Right renal cortex interstitium (tissue), 3 donors: ENCODE results near the gene EML1. TPM values are rescaled to one million over a fixed set of nuclear protein-coding genes. Genes with fewer than 3 reads are reported as not detected.

Experiments used
- DNase-seq, 3 donors: peaks; one replicate each; pipeline ENCODE4 v3.0.0-alpha.2; 2013; ENCODE audit warnings: low read depth in 3 of 3, low spot score in 2 of 3
- polyA plus RNA-seq, 3 donors: library from polyadenylated mRNA; unstranded; fragments of 120-200 nt; gene quantifications; one replicate each; pipeline ENCODE4 v1.2.1, GENCODE V29; 2013; ENCODE audit not compliant: insufficient read length in 3 of 3

Gene EML1
- polyA plus RNA-seq, 3 donors, result 37.6 to 44.8 (median 38.0) TPM

- DNase-seq, result peak in 1 of 3 donors; percentile 7
Observed at GRCh38 chr14:99821519-99822508, 28.6 kb downstream of the EML1 start.

- DNase-seq, result no peak
Observed at GRCh38 chr14:99822800-99823455, 29.7 kb downstream of the EML1 start.

- no peak for DNase-seq
Observed at GRCh38 chr14:99824776-99825175, 31.6 kb downstream of the EML1 start.

GRCh38 chr14:99829450-99829849, 36.2 kb downstream of the EML1 start:
- DNase-seq, result no peak

DNA sequence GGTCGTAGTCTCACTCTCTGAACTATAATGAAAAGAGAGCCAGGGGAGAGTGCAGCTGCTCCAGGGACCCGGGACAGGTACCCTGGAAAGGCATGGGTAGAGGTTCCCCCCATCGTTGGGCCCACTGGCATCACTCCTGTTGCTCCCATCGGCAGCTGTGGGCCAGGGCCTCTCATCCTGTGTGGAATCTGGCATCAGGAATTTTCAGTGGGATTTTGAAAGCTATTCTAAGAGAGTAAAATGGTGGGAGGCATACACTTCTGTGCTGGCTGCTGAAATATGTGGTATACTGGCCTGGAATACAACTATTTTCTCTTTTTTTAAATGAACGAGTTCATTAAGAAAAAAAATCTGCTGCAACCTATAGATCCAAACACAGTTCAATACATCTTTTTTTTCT, 38.1 kb downstream of the EML1 start:
- no peak for DNase-seq

DNA sequence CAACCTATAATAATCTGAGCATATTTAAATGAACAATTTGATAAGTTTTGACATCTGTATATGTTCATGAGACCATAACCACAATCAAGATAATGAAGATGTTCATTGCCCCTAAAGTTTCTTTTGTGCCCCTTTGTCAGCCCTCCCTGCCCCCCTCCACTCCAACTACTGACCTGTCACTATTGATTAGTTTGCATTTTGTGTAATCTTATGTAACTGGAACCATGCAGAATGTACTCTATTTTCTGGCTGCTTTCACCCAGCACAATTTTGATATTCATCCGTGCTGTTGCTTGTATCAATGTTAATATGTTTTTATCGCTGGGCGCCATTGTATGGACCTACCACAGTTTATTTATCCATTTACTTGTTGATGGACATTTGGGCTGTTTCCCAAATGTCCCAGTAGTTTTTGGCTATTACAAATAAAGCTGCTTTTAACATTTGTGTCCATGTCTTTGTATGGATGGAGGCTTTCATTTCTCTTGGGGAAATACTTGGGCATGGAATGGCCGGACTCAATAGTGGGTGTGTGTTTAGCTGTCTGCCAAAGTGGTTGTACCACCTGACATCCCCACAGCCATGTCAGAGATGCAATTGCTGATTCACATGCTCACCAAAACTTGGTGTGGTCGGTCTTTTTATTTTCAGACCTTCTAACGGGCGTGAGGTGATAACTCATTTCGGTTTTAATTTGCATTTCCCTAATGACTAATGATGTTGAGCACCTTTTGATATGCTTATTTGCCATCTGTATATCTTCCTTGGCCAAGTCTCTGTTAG, 38.9 kb downstream of the EML1 start:
- DNase-seq, result no peak

- DNase-seq, result no peak
Observed at GRCh38 chr14:99837822-99838221, 44.6 kb downstream of the EML1 start.

- DNase-seq, result no peak
Observed at GRCh38 chr14:99838639-99839134, 45.5 kb downstream of the EML1 start.

DNA sequence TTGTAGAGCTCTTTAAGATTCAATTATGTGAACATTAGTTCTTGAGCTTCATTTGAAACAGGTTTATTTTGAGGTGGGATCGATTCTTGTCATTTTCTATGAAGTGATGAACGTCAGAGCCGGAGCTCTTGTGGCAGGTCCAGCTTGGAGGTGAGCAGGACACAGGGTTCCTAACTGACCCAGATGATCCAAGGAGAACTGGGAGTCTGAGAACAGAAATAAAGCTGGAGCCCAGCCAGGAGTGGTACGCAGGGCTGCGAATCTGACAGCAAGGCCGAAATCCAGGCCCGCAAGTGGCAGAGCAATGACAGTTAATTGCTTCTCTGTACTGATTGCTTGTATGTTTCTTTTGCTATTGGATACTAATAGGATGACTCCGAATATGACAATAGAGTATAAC, 46.5 kb downstream of the EML1 start:
- DNase-seq, result no peak

- DNase-seq, result no peak
Observed at GRCh38 chr14:99840265-99840664, 47.1 kb downstream of the EML1 start.

- no peak for DNase-seq
Observed at GRCh38 chr14:99840774-99841305, 47.6 kb downstream of the EML1 start.

- no peak for DNase-seq
Observed at GRCh38 chr14:99841436-99842071, 48.3 kb downstream of the EML1 start.

DNA sequence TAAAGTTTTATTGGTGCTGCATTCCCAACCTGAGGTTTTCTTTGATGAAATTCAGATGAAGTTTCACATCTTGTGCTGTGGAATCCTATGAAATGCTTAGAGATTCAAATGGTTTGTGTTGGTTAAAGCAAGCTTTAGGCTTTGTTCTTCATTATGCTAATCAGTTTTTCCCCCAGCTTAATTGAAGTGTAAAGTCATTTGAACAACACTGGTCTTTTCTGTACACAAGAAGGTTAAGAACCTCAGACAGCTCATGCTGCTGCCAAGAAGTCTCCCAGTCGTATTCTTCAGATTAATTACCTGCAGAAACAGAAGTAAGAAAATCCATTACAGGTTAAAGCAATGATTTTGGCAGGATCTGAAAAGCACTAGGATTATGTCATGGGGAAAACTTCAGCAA, 48.9 kb downstream of the EML1 start:
- DNase-seq, result no peak

DNA sequence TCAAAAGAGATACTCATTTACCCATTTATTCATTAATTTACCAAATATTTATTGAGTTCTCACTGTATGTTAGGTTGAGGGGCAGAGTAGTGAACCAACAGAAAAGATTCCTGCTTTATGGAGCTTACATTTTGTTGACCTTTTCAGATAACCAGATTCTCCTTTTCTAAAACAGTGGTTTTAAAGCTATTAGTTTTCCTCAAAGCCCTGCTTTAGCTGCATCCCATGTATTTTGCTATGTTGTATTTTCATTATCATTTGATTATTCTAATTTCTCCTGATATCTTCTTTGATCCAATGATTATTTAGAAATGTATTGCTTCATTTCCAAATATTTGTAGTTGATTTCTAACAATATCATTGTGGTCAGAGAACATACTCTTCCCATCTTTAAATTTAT, 53.6 kb downstream of the EML1 start:
- no peak for DNase-seq

DNA sequence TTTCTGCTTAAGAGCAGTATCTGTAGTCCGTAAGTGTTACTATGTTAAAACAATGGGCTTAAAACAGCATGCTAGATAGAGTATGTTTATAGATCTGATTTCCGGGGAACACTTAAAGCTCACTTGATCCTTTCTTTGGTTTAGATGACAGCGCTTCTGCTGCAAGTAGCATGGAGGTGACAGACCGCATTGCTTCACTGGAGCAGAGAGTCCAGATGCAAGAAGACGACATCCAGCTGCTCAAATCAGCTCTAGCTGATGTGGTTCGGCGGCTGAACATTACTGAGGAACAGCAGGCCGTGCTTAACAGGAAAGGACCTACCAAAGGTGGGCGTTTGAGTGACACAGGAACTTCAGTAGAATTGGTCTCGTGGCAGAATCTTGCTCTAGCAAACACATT, 57.5 kb downstream of the EML1 start:
- DNase-seq, result peak in 2 of 3 donors; percentile 35 to 36

DNA sequence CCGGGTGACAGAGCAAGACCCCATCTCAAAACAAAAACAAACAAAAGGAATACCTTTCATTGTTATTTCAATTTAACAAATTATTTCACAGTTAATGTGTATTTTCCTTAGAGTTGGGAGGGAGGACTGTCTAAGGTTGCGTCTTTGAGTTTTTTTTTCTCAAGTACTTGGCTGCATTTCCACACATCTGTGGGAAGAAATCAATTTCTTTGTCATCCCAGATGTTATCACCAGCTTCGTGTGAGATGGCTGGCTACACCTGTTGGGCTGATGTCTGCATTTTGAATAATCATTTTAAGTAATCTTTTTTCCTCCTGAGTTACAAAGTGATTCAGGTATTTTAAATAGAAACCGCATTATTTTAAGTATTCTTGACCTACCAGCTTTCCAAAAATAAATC, 59.4 kb downstream of the EML1 start:
- no peak for DNase-seq

DNA sequence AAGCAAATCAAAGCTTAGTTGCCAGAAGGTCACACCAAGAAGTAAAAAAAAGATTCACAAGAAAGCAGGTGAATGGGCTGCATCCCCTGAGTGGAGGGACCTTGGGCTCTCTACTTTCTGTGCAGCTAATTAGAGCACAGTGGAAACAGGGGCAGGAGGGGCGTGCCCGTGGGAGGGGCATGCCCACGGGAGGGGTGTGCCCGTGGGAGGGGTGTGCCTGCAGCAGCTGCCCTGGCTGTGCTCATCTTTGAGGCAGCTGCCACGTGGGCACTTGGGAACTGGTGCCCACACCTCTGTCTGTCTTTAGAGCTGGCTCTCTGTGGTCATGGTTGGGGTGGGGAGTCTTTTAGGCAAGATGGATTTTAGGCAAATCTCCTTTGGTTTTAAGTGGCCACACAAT, 60.0 kb downstream of the EML1 start:
- no peak for DNase-seq

DNA sequence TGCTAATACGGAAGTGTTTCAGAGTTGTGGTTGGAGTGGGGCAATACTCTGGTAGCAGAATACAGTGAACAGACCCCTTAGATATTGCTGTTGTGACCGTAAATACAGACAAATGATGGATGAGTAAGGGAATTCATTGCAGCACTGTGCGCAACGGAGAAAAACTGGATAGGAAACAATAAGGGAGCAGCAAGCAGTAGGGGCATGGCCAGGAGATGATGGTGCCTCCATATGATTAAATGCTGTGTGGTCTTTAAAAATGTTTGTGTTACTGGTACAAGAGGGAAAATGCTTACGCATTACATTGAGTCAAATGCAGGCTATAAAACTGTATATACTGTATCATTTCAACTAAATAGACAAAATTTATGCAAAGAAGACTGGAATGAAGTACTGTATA, 61.6 kb downstream of the EML1 start:
- DNase-seq, result no peak

GRCh38 chr14:99855271-99855670, 62.1 kb downstream of the EML1 start:
- no peak for DNase-seq

DNA sequence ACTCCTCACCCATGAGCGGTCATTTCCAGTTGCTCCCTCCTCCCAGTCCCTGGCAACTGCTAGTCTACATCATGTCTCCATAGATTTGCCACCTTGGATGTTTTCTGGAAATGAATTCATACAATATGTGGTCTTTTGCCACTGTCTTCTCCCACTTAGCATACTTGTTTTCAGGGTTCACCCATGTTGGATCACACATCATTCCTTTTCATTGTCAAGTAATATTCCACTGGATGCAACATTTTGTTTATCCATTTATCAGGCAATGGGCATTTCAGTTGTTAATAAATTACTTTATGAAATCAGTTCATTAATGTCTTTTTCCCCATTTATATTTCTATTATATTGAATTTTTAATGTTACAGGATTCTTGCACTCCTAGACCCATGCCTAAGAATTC, 64.3 kb downstream of the EML1 start:
- no peak for DNase-seq
